B cell (primary cell): ENCODE data around the gene ATXN1.
"Not testable (repeated sequence)": the region's sequence is repeated elsewhere in the genome, so short reads cannot be mapped to it uniquely, and the experiment has no call there.

Experiments used
- EZH2 ChIP-seq: IDR thresholded peaks from 2 replicates; pipeline ENCODE4 v1.6.1; 2012; ENCODE audit warnings: borderline replicate concordance, low read depth, mild to moderate bottlenecking, moderate library complexity, low read length; ENCODE audit not compliant: insufficient read depth, poor library complexity, severe bottlenecking
- TF ChIP-seq, protein P1 (sequence below): fragments of 200-600 bp; IDR thresholded peaks from one replicate; pipeline ENCODE4 v1.8.0; 2022; ENCODE audit warnings: antibody characterized with exemption, mild to moderate bottlenecking

DNA sequence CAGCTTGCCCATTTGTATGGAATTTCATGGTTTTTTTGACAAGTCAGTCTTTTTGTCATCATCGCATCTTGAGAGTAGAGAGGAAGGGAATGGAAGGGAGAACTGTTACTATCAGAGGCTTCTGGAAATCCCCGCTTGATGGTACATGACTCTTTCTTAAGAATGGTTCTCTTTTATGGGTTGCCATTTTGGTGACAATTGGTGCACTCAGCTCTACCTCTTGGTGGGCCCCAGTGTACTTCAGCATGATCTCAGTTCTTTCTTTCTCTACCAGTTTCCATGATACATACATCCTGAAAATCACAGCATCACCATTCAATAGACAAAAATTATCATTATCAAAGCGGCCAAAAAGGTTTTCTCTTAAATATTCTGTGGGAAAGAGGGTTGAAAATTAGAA is 147.1 kb downstream of the ATXN1 start:
- TF ChIP-seq, protein P1, sequence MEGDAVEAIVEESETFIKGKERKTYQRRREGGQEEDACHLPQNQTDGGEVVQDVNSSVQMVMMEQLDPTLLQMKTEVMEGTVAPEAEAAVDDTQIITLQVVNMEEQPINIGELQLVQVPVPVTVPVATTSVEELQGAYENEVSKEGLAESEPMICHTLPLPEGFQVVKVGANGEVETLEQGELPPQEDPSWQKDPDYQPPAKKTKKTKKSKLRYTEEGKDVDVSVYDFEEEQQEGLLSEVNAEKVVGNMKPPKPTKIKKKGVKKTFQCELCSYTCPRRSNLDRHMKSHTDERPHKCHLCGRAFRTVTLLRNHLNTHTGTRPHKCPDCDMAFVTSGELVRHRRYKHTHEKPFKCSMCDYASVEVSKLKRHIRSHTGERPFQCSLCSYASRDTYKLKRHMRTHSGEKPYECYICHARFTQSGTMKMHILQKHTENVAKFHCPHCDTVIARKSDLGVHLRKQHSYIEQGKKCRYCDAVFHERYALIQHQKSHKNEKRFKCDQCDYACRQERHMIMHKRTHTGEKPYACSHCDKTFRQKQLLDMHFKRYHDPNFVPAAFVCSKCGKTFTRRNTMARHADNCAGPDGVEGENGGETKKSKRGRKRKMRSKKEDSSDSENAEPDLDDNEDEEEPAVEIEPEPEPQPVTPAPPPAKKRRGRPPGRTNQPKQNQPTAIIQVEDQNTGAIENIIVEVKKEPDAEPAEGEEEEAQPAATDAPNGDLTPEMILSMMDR, result not testable (repeated sequence)
- TF ChIP-seq EZH2, result not testable (repeated sequence)
